ENCODE data around the gene PFKFB4. TPM values are rescaled to one million over a fixed set of nuclear protein-coding genes. Genes with fewer than 3 reads are reported as not detected.
A peak's percentile ranks its signal among the peaks of the same experiment; 100 is the strongest.

The PFKFB4 gene
- total and polyA plus RNA-seq, 4 experiments from 2014 or later: 2.5 to 2.7 (median 2.6) TPM

GRCh38 chr3:48597408-48597800 lies 40.8 kb upstream of the PFKFB4 start:
- Histone ChIP-seq H3K27me3 (ENCODE audit: insufficient read depth, low read length) (no peaks in the 10 kb centered on the region), H3K9me3 (ENCODE audit: control insufficient read depth in 1 of 2, low read length in 2 of 2) (no peaks in the 10 kb centered on the region), H3K4me3 (ENCODE audit: low read length in 2 of 2) (no peak overlapping the region), H3K4me1 (ENCODE audit: insufficient read depth, low read length) (no peaks in the 10 kb centered on the region), H3K27ac (ENCODE audit: low read depth, low read length) (no peak overlapping the region), H3K36me3 (ENCODE audit: insufficient read depth, low read length) (peaks cover 32% of the 10 kb centered on the region)
- H3K27ac Mint-ChIP-seq: no peak overlapping the region
- H3K36me3 Mint-ChIP-seq: peaks cover 15 to 38% of the 10 kb centered on the region in 2 donors
- no peak overlapping the region for H3K4me3 Mint-ChIP-seq
- intact Hi-C loops (cut with micrococcal nuclease): no loop called here
- no peaks in the 10 kb centered on the region for H3K9me3 Mint-ChIP-seq
- DNase-seq: no peak
- peaks cover 0 to 6% (median 3%) of the 10 kb centered on the region in 4 donors for H3K4me1 Mint-ChIP-seq
- peaks cover 4 to 8% of the 10 kb centered on the region in 2 donors for H3K27me3 Mint-ChIP-seq
- CTCF ChIA-PET (ENCODE audit: partially characterized antibody): no interaction called here
- POLR2A ChIA-PET (ENCODE audit: partially characterized antibody): no interaction called here

GRCh38 chr3:48596676-48597407 lies 40.2 kb upstream of the PFKFB4 start:
- Histone ChIP-seq H3K4me1 (ENCODE audit: insufficient read depth, low read length) (no peaks in the 10 kb centered on the region), H3K27ac (ENCODE audit: low read depth, low read length) (no peak overlapping the region), H3K4me3 (ENCODE audit: low read length in 2 of 2) (no peak overlapping the region), H3K9me3 (ENCODE audit: control insufficient read depth in 1 of 2, low read length in 2 of 2) (no peaks in the 10 kb centered on the region), H3K27me3 (ENCODE audit: insufficient read depth, low read length) (no peaks in the 10 kb centered on the region), H3K36me3 (ENCODE audit: insufficient read depth, low read length) (peaks cover 29% of the 10 kb centered on the region)
- DNase-seq: no peak
- Mint-ChIP-seq H3K27ac (no peak overlapping the region), H3K9me3 (no peaks in the 10 kb centered on the region), H3K27me3 (peaks cover 4 to 8% of the 10 kb centered on the region in 2 donors), H3K4me1 (peaks cover 0 to 6% (median 3%) of the 10 kb centered on the region in 4 donors), H3K4me3 (no peak overlapping the region), H3K36me3 (peaks cover 11 to 35% of the 10 kb centered on the region in 2 donors)
- POLR2A ChIA-PET (ENCODE audit: partially characterized antibody): no interaction called here
- intact Hi-C loops (cut with micrococcal nuclease): no loop called here
- CTCF ChIA-PET (ENCODE audit: partially characterized antibody): no interaction called here

- Histone ChIP-seq H3K4me1 (ENCODE audit: insufficient read depth, low read length) (no peaks in the 10 kb centered on the region), H3K27ac (ENCODE audit: low read depth, low read length) (no peak overlapping the region), H3K9me3 (ENCODE audit: control insufficient read depth in 1 of 2, low read length in 2 of 2) (no peaks in the 10 kb centered on the region), H3K27me3 (ENCODE audit: insufficient read depth, low read length) (no peaks in the 10 kb centered on the region), H3K4me3 (ENCODE audit: low read length in 2 of 2) (no peak overlapping the region), H3K36me3 (ENCODE audit: insufficient read depth, low read length) (peaks cover 22% of the 10 kb centered on the region)
- DNase-seq: no peak
- POLR2A ChIA-PET (ENCODE audit: partially characterized antibody): no interaction called here
- intact Hi-C loops (cut with micrococcal nuclease): no loop called here
- CTCF ChIA-PET (ENCODE audit: partially characterized antibody): no interaction called here
- peak overlapping the region in 3 of 7 donors; percentile 7 to 57 (median 33) for H3K27ac Mint-ChIP-seq
- H3K36me3 Mint-ChIP-seq: peaks cover 10 to 30% of the 10 kb centered on the region in 2 donors
- peaks cover 4 to 8% of the 10 kb centered on the region in 2 donors for H3K27me3 Mint-ChIP-seq
- H3K4me1 Mint-ChIP-seq: peaks cover 0 to 6% (median 3%) of the 10 kb centered on the region in 4 donors
- no peak overlapping the region for H3K4me3 Mint-ChIP-seq
- no peaks in the 10 kb centered on the region for H3K9me3 Mint-ChIP-seq
Observed at GRCh38 chr3:48596157-48596556, 39.6 kb upstream of the PFKFB4 start.

- DNase-seq: peak in 1 of 5 donors; percentile 39
- Histone ChIP-seq H3K9me3 (ENCODE audit: control insufficient read depth in 1 of 2, low read length in 2 of 2) (no peaks in the 10 kb centered on the region), H3K27me3 (ENCODE audit: insufficient read depth, low read length) (no peaks in the 10 kb centered on the region), H3K27ac (ENCODE audit: low read depth, low read length) (no peak overlapping the region), H3K36me3 (ENCODE audit: insufficient read depth, low read length) (peaks cover 17% of the 10 kb centered on the region), H3K4me3 (ENCODE audit: low read length in 2 of 2) (no peak overlapping the region), H3K4me1 (ENCODE audit: insufficient read depth, low read length) (no peaks in the 10 kb centered on the region)
- Mint-ChIP-seq H3K4me3 (no peak overlapping the region), H3K4me1 (peaks cover 0 to 6% (median 3%) of the 10 kb centered on the region in 4 donors), H3K9me3 (peaks cover 0 to 2% (median 0%) of the 10 kb centered on the region in 8 donors), H3K36me3 (peaks cover 5 to 25% of the 10 kb centered on the region in 2 donors), H3K27ac (no peak overlapping the region), H3K27me3 (peaks cover 6 to 13% of the 10 kb centered on the region in 2 donors)
- POLR2A ChIA-PET (ENCODE audit: partially characterized antibody): no interaction called here
- CTCF ChIA-PET (ENCODE audit: partially characterized antibody): interaction anchor here (1.0 kb wide), 1 partner anchor 470 kb away, joined by 3 read pairs; no protein-coding TSS in a partner anchor
- intact Hi-C loops (cut with micrococcal nuclease): no loop called here
Observed at GRCh38 chr3:48595526-48596121, 39.0 kb upstream of the PFKFB4 start.

DNA sequence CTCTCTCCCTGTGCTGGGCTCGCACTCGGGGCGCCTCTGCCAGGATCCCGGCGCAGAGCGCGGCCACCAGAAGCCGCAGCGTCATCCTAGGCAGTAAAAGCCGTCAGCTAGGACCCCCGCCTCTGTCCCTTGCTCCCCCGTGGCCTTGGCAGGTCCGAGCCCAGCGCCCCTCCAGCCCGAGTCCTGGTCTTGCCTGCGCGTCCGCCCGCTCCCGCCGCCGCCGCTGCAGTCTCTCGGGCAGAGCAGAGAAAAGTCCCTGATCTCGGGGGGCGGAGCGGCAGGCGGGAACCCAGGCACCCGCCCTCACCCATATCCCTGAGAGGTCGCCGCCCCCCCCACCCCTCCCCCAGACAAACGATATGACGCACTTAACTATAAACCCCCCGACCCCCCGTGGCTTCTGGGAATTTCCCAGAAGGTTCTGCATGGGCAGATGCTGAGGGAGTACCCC lies 38.5 kb upstream of the PFKFB4 start, which contains the start of gene COL7A1:
Gene COL7A1, minus strand, starts transcription at position 255 of the 451 bp plus-strand sequence. Its CDS starts 170 bp downstream, at position 85.
- H3K4me3 Mint-ChIP-seq: peak within 1 kb of the TSS in 2 of 8 donors; percentile 20 to 43
- Histone ChIP-seq H3K9me3 (ENCODE audit: control insufficient read depth in 1 of 2, low read length in 2 of 2) (no peaks in the 10 kb centered on the region), H3K4me1 (ENCODE audit: insufficient read depth, low read length) (no peaks in the 10 kb centered on the region), H3K36me3 (ENCODE audit: insufficient read depth, low read length) (peaks cover 12% of the 10 kb centered on the region), H3K27me3 (ENCODE audit: insufficient read depth, low read length) (no peaks in the 10 kb centered on the region), H3K4me3 (ENCODE audit: low read length in 2 of 2) (no peak within 1 kb of the TSS), H3K27ac (ENCODE audit: low read depth, low read length) (no peak within 1 kb of the TSS)
- DNase-seq: no peak
- ChIA-PET POLR2A (ENCODE audit: partially characterized antibody) (no interaction called here), CTCF (ENCODE audit: partially characterized antibody) (interaction anchor here (1.0 kb wide), 1 partner anchor 470 kb away, joined by 3 read pairs; no protein-coding TSS in a partner anchor)
- peaks cover 4 to 20% of the 10 kb centered on the region in 2 donors for H3K36me3 Mint-ChIP-seq
- H3K27ac Mint-ChIP-seq: peak within 1 kb of the TSS in 2 of 7 donors; percentile 33 to 57
- peaks cover 6 to 14% of the 10 kb centered on the region in 2 donors for H3K27me3 Mint-ChIP-seq
- intact Hi-C loops (cut with micrococcal nuclease): no loop called here
- peaks cover 0 to 2% (median 0%) of the 10 kb centered on the region in 8 donors for H3K9me3 Mint-ChIP-seq
- peaks cover 0 to 6% (median 3%) of the 10 kb centered on the region in 4 donors for H3K4me1 Mint-ChIP-seq

DNA sequence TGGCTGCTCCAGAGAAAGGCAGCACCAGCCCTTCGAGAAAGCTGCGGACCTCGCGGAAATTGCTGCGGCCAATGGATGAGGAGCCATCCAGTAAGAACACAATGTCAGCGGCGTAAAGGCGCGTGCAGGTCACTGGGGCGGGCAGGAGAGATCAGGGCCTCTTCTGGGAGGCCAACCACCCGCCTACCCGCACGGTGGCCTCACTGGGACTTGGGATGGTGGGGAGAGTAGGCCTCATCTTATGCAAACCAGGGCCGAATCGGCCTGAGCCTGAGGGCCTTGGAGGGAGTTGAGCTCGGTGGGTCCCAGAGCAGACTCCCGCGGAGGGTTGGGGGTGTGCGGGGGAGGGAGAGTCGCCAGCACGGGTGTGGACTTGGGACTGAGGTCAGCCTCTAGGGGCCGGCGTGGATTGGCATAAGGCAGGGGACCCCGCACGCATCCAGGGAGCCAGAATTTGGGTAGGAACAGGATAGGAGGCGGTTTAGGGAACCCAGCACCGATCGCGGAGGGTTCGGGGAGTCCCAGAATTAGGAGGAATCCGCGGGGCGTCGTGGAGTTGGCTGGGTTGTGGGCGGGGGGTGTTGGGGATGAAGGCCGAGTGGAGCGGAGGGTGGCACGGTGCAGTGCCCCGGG lies 37.9 kb upstream of the PFKFB4 start:
- intact Hi-C loops (cut with micrococcal nuclease): no loop called here
- H3K27ac ChIP-seq (ENCODE audit: low read depth, low read length): no peak overlapping the region
- peak in 1 of 5 donors; percentile 24 for DNase-seq
- H3K36me3 ChIP-seq (ENCODE audit: insufficient read depth, low read length): peaks cover 6% of the 10 kb centered on the region
- ChIA-PET POLR2A (ENCODE audit: partially characterized antibody) (no interaction called here), CTCF (ENCODE audit: partially characterized antibody) (no interaction called here)
- H3K4me1 Mint-ChIP-seq: peaks cover 0 to 6% (median 3%) of the 10 kb centered on the region in 4 donors
- H3K27ac Mint-ChIP-seq: no peak overlapping the region
- H3K4me3 ChIP-seq (ENCODE audit: low read length in 2 of 2): no peak overlapping the region
- peaks cover 7 to 18% of the 10 kb centered on the region in 2 donors for H3K27me3 Mint-ChIP-seq
- H3K4me3 Mint-ChIP-seq: peak overlapping the region in 2 of 8 donors; percentile 20 to 43
- H3K4me1 ChIP-seq (ENCODE audit: insufficient read depth, low read length): no peaks in the 10 kb centered on the region
- H3K9me3 Mint-ChIP-seq: peaks cover 0 to 2% (median 0%) of the 10 kb centered on the region in 8 donors
- no peaks in the 10 kb centered on the region for H3K9me3 ChIP-seq (ENCODE audit: control insufficient read depth in 1 of 2, low read length in 2 of 2)
- no peaks in the 10 kb centered on the region for H3K27me3 ChIP-seq (ENCODE audit: insufficient read depth, low read length)
- peaks cover 4 to 14% of the 10 kb centered on the region in 2 donors for H3K36me3 Mint-ChIP-seq

GRCh38 chr3:48593337-48593736 lies 36.7 kb upstream of the PFKFB4 start:
- Histone ChIP-seq H3K27me3 (ENCODE audit: insufficient read depth, low read length) (no peaks in the 10 kb centered on the region), H3K27ac (ENCODE audit: low read depth, low read length) (no peak overlapping the region), H3K36me3 (ENCODE audit: insufficient read depth, low read length) (no peaks in the 10 kb centered on the region), H3K4me3 (ENCODE audit: low read length in 2 of 2) (no peak overlapping the region), H3K4me1 (ENCODE audit: insufficient read depth, low read length) (no peaks in the 10 kb centered on the region), H3K9me3 (ENCODE audit: control insufficient read depth in 1 of 2, low read length in 2 of 2) (no peaks in the 10 kb centered on the region)
- CTCF ChIA-PET (ENCODE audit: partially characterized antibody): no interaction called here
- Mint-ChIP-seq H3K4me1 (peaks cover 0 to 6% (median 3%) of the 10 kb centered on the region in 4 donors), H3K36me3 (peaks cover 0 to 5% of the 10 kb centered on the region in 2 donors), H3K27ac (no peak overlapping the region), H3K9me3 (peaks cover 0 to 2% (median 0%) of the 10 kb centered on the region in 8 donors), H3K27me3 (peaks cover 14 to 26% of the 10 kb centered on the region in 2 donors), H3K4me3 (no peak overlapping the region)
- intact Hi-C loops (cut with micrococcal nuclease): no loop called here
- POLR2A ChIA-PET (ENCODE audit: partially characterized antibody): no interaction called here
- peak in 1 of 5 donors; percentile 4 for DNase-seq
